Psoas muscle (tissue), 8 donors: ENCODE data around the gene ANXA8. TPM values are rescaled to one million over a fixed set of nuclear protein-coding genes. Genes with fewer than 3 reads are reported as not detected.

Experiments
- ATAC-seq, 4 donors: fragments of 200-7000 bp; cut with Tn5 transposase; one replicate each; pipeline ENCODE4 v1.9.1; 2020; ENCODE audit warnings: moderate library complexity in 3 of 4, mild to moderate bottlenecking in 2 of 4
- DNase-seq, 2 donors: peaks; one replicate each; pipeline ENCODE4 v3.0.0-alpha.2; 2020
- H3K27ac ChIP-seq: fragments of 200-600 bp; one replicate; pipeline ENCODE4 v1.8.0; 2022
- H3K27me3 ChIP-seq, 3 donors: fragments of 200-600 bp in 1 of 3; one replicate each; pipeline versions ENCODE4 v1.6.1 to v1.8.0; 2013 to 2022; ENCODE audit warnings: low read length in 2 of 3, mild to moderate bottlenecking in 2 of 3, moderate library complexity in 1 of 3; ENCODE audit not compliant: insufficient read depth in 3 of 3
- H3K36me3 ChIP-seq, 2 donors: fragments of 200-600 bp in 1 of 2; one replicate each; pipeline versions ENCODE4 v1.6.1 to v1.8.0; 2013 to 2022; ENCODE audit warnings: low read depth in 1 of 2, mild to moderate bottlenecking in 1 of 2, moderate library complexity in 1 of 2; ENCODE audit not compliant: insufficient read depth in 1 of 2
- H3K4me1 ChIP-seq: fragments of 200-600 bp; one replicate; pipeline ENCODE4 v1.8.0; 2022
- H3K4me3 ChIP-seq: fragments of 200-600 bp; one replicate; pipeline ENCODE4 v1.8.0; 2022; ENCODE audit warnings: mild to moderate bottlenecking
- H3K9me3 ChIP-seq: fragments of 200-600 bp; one replicate; pipeline ENCODE4 v1.8.0; 2022
- WGBS, 3 donors: extraction: QIAGEN DNeasy Blood & Tissue Kit; methylation state at CpG; one replicate each; pipeline versions ENCODE4 v1.1.6 to v1.1.7; 2013; 5-methylcytosine and 5-hydroxymethylcytosine counted together
- intact Hi-C, 2 donors: fragments of 100-400 bp; cut with DNase I; formaldehyde crosslinking; loops; one replicate each; pipeline versions ENCODE4 v1.11.0 to v1.14.2; 2022
- polyA plus RNA-seq, 3 donors: library from polyadenylated mRNA; stranded (reverse); fragments of 200-250 nt; gene quantifications; one replicate each; pipeline ENCODE4 v1.2.3, GENCODE V29; 2013
- total RNA-seq, 4 donors: library from RNA; stranded (reverse); fragmentation: NEBNext Ultra II Directional in 2 of 4; extraction: Animal tissue kit (Norgen Biotek cat#: 25700) in 2 of 4; gene quantifications; one replicate each; pipeline versions ENCODE4 v1.2.1 to v1.2.4, GENCODE V29; 2021 to 2023
- TF ChIP-seq, protein P1 (sequence below): fragments of 200-600 bp; IDR thresholded peaks from one replicate; pipeline ENCODE4 v1.8.0; 2022; ENCODE audit warnings: antibody characterized with exemption
- donor health status: healthy with polysubstance abuse.
- donor health status: DM: no; HTN: no; CAD: no; lungs with moderate emphysema.
- donor health status: Bipolar disorder and iron deficiency.
- donor health status: healthy.
- donor health status: DM: yes; HTN: yes; CAD: no.
- donor health status: DM: no; HTN: no; CAD: no.
- donor health status: DM: no; HTN: no; CAD: no.
- donor health status: DM: yes; HTN: yes; CAD: no.

The ANXA8 gene
- total and polyA plus RNA-seq, 7 donors = 0.03 to 0.17 (median 0.07) TPM; not detected in 3

GRCh38 chr10:47420305-47421056 lies 63.4 kb downstream of the ANXA8 start:
- TF ChIP-seq, protein P1, sequence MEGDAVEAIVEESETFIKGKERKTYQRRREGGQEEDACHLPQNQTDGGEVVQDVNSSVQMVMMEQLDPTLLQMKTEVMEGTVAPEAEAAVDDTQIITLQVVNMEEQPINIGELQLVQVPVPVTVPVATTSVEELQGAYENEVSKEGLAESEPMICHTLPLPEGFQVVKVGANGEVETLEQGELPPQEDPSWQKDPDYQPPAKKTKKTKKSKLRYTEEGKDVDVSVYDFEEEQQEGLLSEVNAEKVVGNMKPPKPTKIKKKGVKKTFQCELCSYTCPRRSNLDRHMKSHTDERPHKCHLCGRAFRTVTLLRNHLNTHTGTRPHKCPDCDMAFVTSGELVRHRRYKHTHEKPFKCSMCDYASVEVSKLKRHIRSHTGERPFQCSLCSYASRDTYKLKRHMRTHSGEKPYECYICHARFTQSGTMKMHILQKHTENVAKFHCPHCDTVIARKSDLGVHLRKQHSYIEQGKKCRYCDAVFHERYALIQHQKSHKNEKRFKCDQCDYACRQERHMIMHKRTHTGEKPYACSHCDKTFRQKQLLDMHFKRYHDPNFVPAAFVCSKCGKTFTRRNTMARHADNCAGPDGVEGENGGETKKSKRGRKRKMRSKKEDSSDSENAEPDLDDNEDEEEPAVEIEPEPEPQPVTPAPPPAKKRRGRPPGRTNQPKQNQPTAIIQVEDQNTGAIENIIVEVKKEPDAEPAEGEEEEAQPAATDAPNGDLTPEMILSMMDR = no peak
- ATAC-seq (no peak), DNase-seq (no peak)
- no peak overlapping the region for H3K4me3 ChIP-seq
- H3K4me1 ChIP-seq = no peaks in the 10 kb centered on the region
- no peak overlapping the region for H3K27ac ChIP-seq
- WGBS, 3 donors = 73 to 83% (median 80%) methylated on average over 14 of the region's 14 CpGs
- H3K9me3 ChIP-seq = no peaks in the 10 kb centered on the region
- no peaks in the 10 kb centered on the region for H3K36me3 ChIP-seq
- no peaks in the 10 kb centered on the region for H3K27me3 ChIP-seq
- intact Hi-C loops = no loop called here

GRCh38 chr10:47419421-47419820 lies 64.5 kb downstream of the ANXA8 start:
- TF ChIP-seq, protein P1 = no peak
- ATAC-seq (no peak), DNase-seq (no peak)
- Histone ChIP-seq H3K36me3 (no peaks in the 10 kb centered on the region), H3K4me1 (no peaks in the 10 kb centered on the region), H3K27me3 (no peaks in the 10 kb centered on the region), H3K9me3 (no peaks in the 10 kb centered on the region), H3K27ac (no peak overlapping the region), H3K4me3 (no peak overlapping the region)
- intact Hi-C loops = no loop called here
- WGBS, 3 donors = 83 to 95% (median 88%) methylated on average over 2 of the region's 2 CpGs

DNA sequence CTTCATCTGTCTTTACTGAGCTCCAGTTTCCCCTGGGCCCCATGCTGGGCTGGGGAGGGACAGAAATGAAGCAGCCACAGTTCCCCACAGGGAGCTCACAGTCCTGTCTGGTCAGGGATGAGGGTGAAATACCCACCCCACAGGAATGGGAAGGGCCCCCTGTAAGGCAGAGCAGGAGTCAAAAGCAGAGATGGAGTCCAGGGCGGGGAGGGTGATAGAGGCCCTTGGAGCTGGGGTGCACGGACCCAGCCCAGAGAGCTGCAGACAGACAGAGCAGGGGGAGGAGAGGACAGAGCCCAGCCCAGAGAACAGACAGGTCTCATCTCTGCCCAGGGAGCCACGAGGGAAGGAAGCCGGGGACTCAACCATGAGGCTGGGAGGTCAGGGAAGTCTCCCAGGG lies 64.9 kb downstream of the ANXA8 start:
- intact Hi-C loops = no loop called here
- no peaks in the 10 kb centered on the region for H3K36me3 ChIP-seq
- H3K4me1 ChIP-seq = no peaks in the 10 kb centered on the region
- ATAC-seq = no peak
- H3K4me3 ChIP-seq = no peak overlapping the region
- H3K27ac ChIP-seq = no peak overlapping the region
- no peaks in the 10 kb centered on the region for H3K9me3 ChIP-seq
- no peaks in the 10 kb centered on the region for H3K27me3 ChIP-seq
- DNase-seq = no peak
- TF ChIP-seq, protein P1 = no peak
- WGBS, 3 donors = 78 to 97% (median 86%) methylated on average over 4 of the region's 4 CpGs

DNA sequence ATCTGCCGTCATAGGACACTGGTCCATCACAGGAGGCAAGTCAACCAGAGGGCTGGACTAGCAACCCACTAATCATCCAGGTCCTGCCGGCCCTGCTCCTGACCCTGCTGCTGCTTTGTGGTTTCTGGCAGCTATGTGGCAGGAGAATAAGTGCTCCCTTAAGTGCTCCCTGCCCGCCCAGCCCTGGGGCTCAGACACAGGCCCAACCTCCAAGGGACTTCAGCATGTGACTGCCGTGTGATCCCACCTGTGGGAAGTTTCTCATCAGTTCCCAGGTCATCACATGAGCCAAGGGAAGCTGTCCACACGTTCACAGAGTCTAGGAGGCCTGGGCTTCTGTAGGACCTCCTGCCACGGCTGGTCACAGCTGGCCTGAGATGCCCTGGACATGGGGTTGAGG lies 65.6 kb downstream of the ANXA8 start:
- no peaks in the 10 kb centered on the region for H3K27me3 ChIP-seq
- H3K9me3 ChIP-seq = no peaks in the 10 kb centered on the region
- H3K36me3 ChIP-seq = no peaks in the 10 kb centered on the region
- no peak overlapping the region for H3K4me3 ChIP-seq
- WGBS, 3 donors = 89 to 93% (median 92%) methylated on average over 6 of the region's 6 CpGs
- no peak overlapping the region for H3K27ac ChIP-seq
- TF ChIP-seq, protein P1 = no peak
- no peaks in the 10 kb centered on the region for H3K4me1 ChIP-seq
- no peak for DNase-seq
- ATAC-seq = no peak
- intact Hi-C loops = no loop called here

Other genes starting within 250 kb of the ANXA8 start
- under 1 TPM in 2 of 4 donors, not detected in 2; 0.19 to 0.58 TPM for gene GDF10, start 183.9 kb downstream of the ANXA8 start, total RNA-seq
- under 1 TPM; 0.03 to 0.14 (median 0.05) TPM for gene GDF10, start 183.9 kb downstream of the ANXA8 start, polyA plus RNA-seq
- not detected for gene GDF2, start 161.7 kb downstream of the ANXA8 start, total RNA-seq
- gene GDF2, start 161.7 kb downstream of the ANXA8 start, polyA plus RNA-seq = not detected
- not detected for gene RBP3, start 135.8 kb downstream of the ANXA8 start, total RNA-seq
- gene RBP3, start 135.8 kb downstream of the ANXA8 start, polyA plus RNA-seq = not detected
- under 1 TPM in 3 of 4 donors, not detected in 1; 0.07 to 0.15 (median 0.08) TPM for gene ZNF488, start 99.8 kb downstream of the ANXA8 start, total RNA-seq
- under 1 TPM in 2 of 3 donors, not detected in 1; 0.03 to 0.04 TPM for gene ZNF488, start 99.8 kb downstream of the ANXA8 start, polyA plus RNA-seq
- not detected for gene FAM25G, start 7.6 kb upstream of the ANXA8 start, total RNA-seq
- not detected for gene FAM25G, start 7.6 kb upstream of the ANXA8 start, polyA plus RNA-seq
- 1 to 10 TPM; 1.1 to 2.7 (median 1.8) TPM for gene AGAP9, start 39.5 kb upstream of the ANXA8 start, total RNA-seq
- gene AGAP9, start 39.5 kb upstream of the ANXA8 start, polyA plus RNA-seq = 1 to 10 TPM in 2 of 3 donors, under 1 TPM in 1; 0.82 to 2.3 (median 1.7) TPM